Upper lobe of right lung (tissue), 1 donor: ENCODE data around the gene NFIX. TPM values are rescaled to one million over a fixed set of nuclear protein-coding genes. Genes with fewer than 3 reads are reported as not detected.
"Not testable (repeated sequence)": the region's sequence is repeated elsewhere in the genome, so short reads cannot be mapped to it uniquely, and the experiment has no call there.

Experiments used
- ATAC-seq: fragments of 200-7000 bp; cut with Tn5 transposase; one replicate; pipeline ENCODE4 v1.9.1; 2020; ENCODE audit warnings: mild to moderate bottlenecking, moderate library complexity
- DNase-seq: peaks from one replicate; pipeline ENCODE4 v3.0.0-alpha.2; 2020
- H3K27ac ChIP-seq: fragments of 200-600 bp; one replicate; pipeline ENCODE4 v1.8.0; 2022
- H3K27me3 ChIP-seq: fragments of 200-600 bp; one replicate; pipeline ENCODE4 v1.8.0; 2022; ENCODE audit warnings: mild to moderate bottlenecking
- H3K36me3 ChIP-seq: fragments of 200-600 bp; one replicate; pipeline ENCODE4 v1.8.0; 2022
- H3K4me1 ChIP-seq: fragments of 200-600 bp; one replicate; pipeline ENCODE4 v1.8.0; 2022
- H3K4me3 ChIP-seq: fragments of 200-600 bp; one replicate; pipeline ENCODE4 v1.8.0; 2022; ENCODE audit warnings: mild to moderate bottlenecking
- H3K9me3 ChIP-seq: fragments of 200-600 bp; one replicate; pipeline ENCODE4 v1.8.0; 2022
- CTCF ChIP-seq: fragments of 200-600 bp; IDR thresholded peaks from one replicate; pipeline ENCODE4 v1.8.0; 2022; ENCODE audit warnings: antibody characterized with exemption
- intact Hi-C: fragments of 100-400 bp; cut with DNase I; formaldehyde crosslinking; loops from one replicate; pipeline ENCODE4 v1.11.0; 2022
- total RNA-seq: library from RNA; stranded (reverse); fragmentation: NEBNext Ultra II Directional; extraction: Animal tissue kit (Norgen Biotek cat#: 25700); gene quantifications from one replicate; pipeline ENCODE4 v1.2.1, GENCODE V29; 2021
- donor health status: DM: no; HTN: yes; CAD: no; lungs with severe emphysema.

The NFIX gene
- total RNA-seq, 1 donor from 2014 or later, result 168 TPM

DNA sequence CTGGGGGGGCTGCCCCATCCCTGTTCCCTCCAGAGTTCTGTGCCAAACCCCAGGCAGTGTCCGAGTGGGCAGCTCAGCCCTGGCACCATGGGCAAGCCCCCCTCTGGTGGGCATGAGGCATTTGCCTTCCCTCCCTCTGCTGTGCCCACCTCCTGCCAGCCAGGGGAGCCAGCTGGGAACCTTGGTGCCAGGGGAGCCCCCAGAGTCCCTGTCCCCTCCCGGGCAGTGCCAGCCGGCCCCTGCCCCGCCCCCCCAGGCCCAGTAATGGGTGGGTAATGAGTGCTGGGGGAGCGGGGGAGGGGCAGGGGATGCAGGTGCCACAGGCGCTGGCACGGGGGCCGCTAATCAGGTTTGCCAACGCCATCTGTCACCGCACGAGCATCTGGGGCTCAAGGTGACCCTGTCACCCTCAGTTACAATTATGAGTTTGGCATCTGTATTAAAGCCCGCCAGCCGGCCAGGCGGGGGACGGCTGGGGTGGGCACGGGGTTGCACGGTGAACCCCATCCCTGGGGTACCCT is 20.0 kb upstream of the NFIX start:
- no peak overlapping the region for H3K4me3 ChIP-seq

DNA sequence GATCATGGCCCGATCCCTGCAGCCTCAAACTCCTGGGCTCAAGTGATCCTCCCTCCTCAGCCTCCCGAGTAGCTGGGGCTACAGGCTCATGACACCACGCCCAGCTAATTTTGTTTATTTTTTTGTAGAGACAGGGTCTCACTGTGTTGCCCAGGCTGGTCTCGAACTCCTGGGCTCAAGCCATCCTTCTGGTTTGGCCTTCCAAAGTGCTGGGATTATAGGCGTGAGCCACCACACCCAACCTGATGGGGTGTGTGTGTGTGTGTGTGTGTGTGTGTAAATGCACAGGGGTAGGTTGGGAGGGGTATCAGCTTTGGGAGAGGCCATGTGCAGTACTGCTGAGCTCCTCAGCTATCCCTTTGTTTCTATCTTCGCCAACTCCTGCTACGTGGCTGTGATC is 19.2 kb upstream of the NFIX start:
- intact Hi-C loops, result loop anchor here (10.0 kb wide), 2 partner anchors 119 to 289 kb away; no protein-coding TSS in a partner anchor

More for the DNA sequence above, 20.0 kb upstream of the NFIX start:
- no peaks in the 10 kb centered on the region for H3K4me1 ChIP-seq
- ATAC-seq, result no peak
- H3K36me3 ChIP-seq, result no peaks in the 10 kb centered on the region
- H3K9me3 ChIP-seq, result no peaks in the 10 kb centered on the region
- H3K27ac ChIP-seq, result no peak overlapping the region
- no peaks in the 10 kb centered on the region for H3K27me3 ChIP-seq
- no peak for DNase-seq
- TF ChIP-seq CTCF, result no peak
- intact Hi-C loops, result loop anchor here (10.0 kb wide), 2 partner anchors 120 to 290 kb away; no protein-coding TSS in a partner anchor

GRCh38 chr19:12979974-12980373 is 15.3 kb upstream of the NFIX start:
- Histone ChIP-seq H3K4me1 (peaks cover 7% of the 10 kb centered on the region), H3K36me3 (no peaks in the 10 kb centered on the region), H3K27ac (no peak overlapping the region), H3K27me3 (peaks cover 7% of the 10 kb centered on the region), H3K4me3 (no peak overlapping the region), H3K9me3 (no peaks in the 10 kb centered on the region)
- DNase-seq (no peak), ATAC-seq (no peak)
- intact Hi-C loops, result loop anchor here (10.0 kb wide), 2 partner anchors 115 to 285 kb away; no protein-coding TSS in a partner anchor
- no peak for TF ChIP-seq CTCF

More for the DNA sequence above, 19.2 kb upstream of the NFIX start:
- DNase-seq, H3K27me3 ChIP-seq, H3K9me3 ChIP-seq, ATAC-seq, H3K4me3 ChIP-seq, H3K4me1 ChIP-seq, H3K27ac ChIP-seq, H3K36me3 ChIP-seq: not testable (repeated sequence)

- no peak for ATAC-seq
- H3K4me3 ChIP-seq, result no peak overlapping the region
- no peak overlapping the region for H3K27ac ChIP-seq
These were observed 12.6 kb upstream of the NFIX start for GRCh38 chr19:12982648-12983047.

DNA sequence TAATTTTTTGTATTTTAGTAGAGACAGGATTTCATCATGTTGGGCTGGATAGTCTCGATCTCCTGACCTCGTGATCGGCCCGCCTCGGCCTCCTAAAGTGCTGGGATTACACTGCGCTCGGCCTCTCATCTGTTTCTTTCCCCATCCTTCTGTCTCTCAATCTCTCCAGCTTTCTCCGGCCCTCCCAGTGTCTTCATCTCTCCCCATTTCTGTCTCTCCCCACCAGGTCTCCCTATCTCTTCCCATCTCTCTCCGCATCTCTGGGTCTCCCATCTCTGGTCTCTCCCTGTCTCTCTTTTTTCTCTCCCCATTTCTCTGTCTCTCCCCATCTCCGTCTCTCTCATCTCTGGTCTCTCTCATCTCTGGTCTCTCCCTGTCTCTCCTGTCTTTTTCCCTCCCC is 12.2 kb upstream of the NFIX start:
- Histone ChIP-seq H3K4me1 (peaks cover 7% of the 10 kb centered on the region), H3K4me3 (peak overlapping the region; percentile 21), H3K9me3 (no peaks in the 10 kb centered on the region), H3K27me3 (peaks cover 7% of the 10 kb centered on the region), H3K36me3 (no peaks in the 10 kb centered on the region), H3K27ac (no peak overlapping the region)
- ATAC-seq (no peak), DNase-seq (no peak)
- no peak for TF ChIP-seq CTCF
- intact Hi-C loops, result no loop called here

More at GRCh38 chr19:12982648-12983047, 12.6 kb upstream of the NFIX start:
- no peak for TF ChIP-seq CTCF
- no peaks in the 10 kb centered on the region for H3K9me3 ChIP-seq
- H3K27me3 ChIP-seq, result peaks cover 7% of the 10 kb centered on the region
- H3K4me1 ChIP-seq, result peaks cover 7% of the 10 kb centered on the region
- no peak for DNase-seq
- intact Hi-C loops, result no loop called here
- H3K36me3 ChIP-seq, result no peaks in the 10 kb centered on the region

GRCh38 chr19:12983542-12984142 is 11.6 kb upstream of the NFIX start:
- peak; percentile 92 for TF ChIP-seq CTCF
- Histone ChIP-seq H3K27me3 (peaks cover 7% of the 10 kb centered on the region), H3K27ac (no peak overlapping the region), H3K4me1 (peaks cover 7% of the 10 kb centered on the region), H3K36me3 (no peaks in the 10 kb centered on the region), H3K4me3 (peak overlapping the region; percentile 21), H3K9me3 (no peaks in the 10 kb centered on the region)
- intact Hi-C loops, result no loop called here
- peak; percentile 89 for DNase-seq
- peak; percentile 95 for ATAC-seq
